Measurements from ENCODE around the gene SLC35D1. TPM values are rescaled to one million over a fixed set of nuclear protein-coding genes. Genes with fewer than 3 reads are reported as not detected.

The SLC35D1 gene
- polyA plus RNA-seq (2013, experiment 1 of 2) = 2.6 TPM
- polyA plus RNA-seq (2013, experiment 2 of 2) = 2.7 TPM

GRCh38 chr1:67053785-67054772 is at the start of gene SLC35D1:
TSS of gene SLC35D1 (minus strand) at chr1:67054148. CDS start at chr1:67054013, 135 bp downstream.
- Histone ChIP-seq H3K9me3 (ENCODE audit: insufficient read depth, low read depth, low read length) (no peaks in the 10 kb centered on the region), H3K9ac (ENCODE audit: low read depth, low read length) (peak within 1 kb of the TSS; percentile 84), H3K4me3 (ENCODE audit: low read length) (peak within 1 kb of the TSS; percentile 94), H3K27me3 (ENCODE audit: insufficient read depth, low read length) (peaks cover 12% of the 10 kb centered on the region; the same call in 1 of the 2 replicates), H3K27ac (ENCODE audit: low read depth, low read length) (peak within 1 kb of the TSS; percentile 90), H3K4me1 (ENCODE audit: insufficient read depth, low read length) (peaks cover 30% of the 10 kb centered on the region), H3K36me3 (ENCODE audit: insufficient read depth, low read length) (peaks cover 13% of the 10 kb centered on the region)
- 2% methylated on average over 73 of the region's 73 CpGs for WGBS

GRCh38 chr1:67103548-67103947 is 49.6 kb upstream of the SLC35D1 start:
- Histone ChIP-seq H3K27ac (ENCODE audit: low read depth, low read length) (no peak overlapping the region), H3K4me1 (ENCODE audit: insufficient read depth, low read length) (no peaks in the 10 kb centered on the region), H3K9me3 (ENCODE audit: insufficient read depth, low read depth, low read length) (no peaks in the 10 kb centered on the region), H3K9ac (ENCODE audit: low read depth, low read length) (no peak overlapping the region), H3K27me3 (ENCODE audit: insufficient read depth, low read length) (no peaks in the 10 kb centered on the region), H3K36me3 (ENCODE audit: insufficient read depth, low read length) (no peaks in the 10 kb centered on the region), H3K4me3 (ENCODE audit: low read length) (no peak overlapping the region)
- WGBS = no CpG with 5 or more reads among the region's 1 CpG

GRCh38 chr1:67100833-67101232 is 46.9 kb upstream of the SLC35D1 start:
- Histone ChIP-seq H3K9me3 (ENCODE audit: insufficient read depth, low read depth, low read length) (no peaks in the 10 kb centered on the region), H3K27ac (ENCODE audit: low read depth, low read length) (no peak overlapping the region), H3K4me3 (ENCODE audit: low read length) (no peak overlapping the region), H3K4me1 (ENCODE audit: insufficient read depth, low read length) (peaks cover 15% of the 10 kb centered on the region), H3K9ac (ENCODE audit: low read depth, low read length) (no peak overlapping the region), H3K36me3 (ENCODE audit: insufficient read depth, low read length) (no peaks in the 10 kb centered on the region), H3K27me3 (ENCODE audit: insufficient read depth, low read length) (no peaks in the 10 kb centered on the region)
- 60% methylated on average over 3 of the region's 3 CpGs for WGBS

- H3K4me1 ChIP-seq (ENCODE audit: insufficient read depth, low read length) = peaks cover 15% of the 10 kb centered on the region
- H3K27ac ChIP-seq (ENCODE audit: low read depth, low read length) = peak overlapping the region; percentile 53; the same call in 1 of the 2 replicates
- no peak overlapping the region for H3K9ac ChIP-seq (ENCODE audit: low read depth, low read length)
- no peaks in the 10 kb centered on the region for H3K36me3 ChIP-seq (ENCODE audit: insufficient read depth, low read length)
- no peaks in the 10 kb centered on the region for H3K27me3 ChIP-seq (ENCODE audit: insufficient read depth, low read length)
- H3K9me3 ChIP-seq (ENCODE audit: insufficient read depth, low read depth, low read length) = no peaks in the 10 kb centered on the region
- H3K4me3 ChIP-seq (ENCODE audit: low read length) = no peak overlapping the region
These were observed 43.4 kb upstream of the SLC35D1 start for GRCh38 chr1:67097305-67097704.

GRCh38 chr1:67094191-67094590 is 40.2 kb upstream of the SLC35D1 start:
- Histone ChIP-seq H3K36me3 (ENCODE audit: insufficient read depth, low read length) (no peaks in the 10 kb centered on the region), H3K27ac (ENCODE audit: low read depth, low read length) (no peak overlapping the region), H3K4me1 (ENCODE audit: insufficient read depth, low read length) (peaks cover 15% of the 10 kb centered on the region), H3K9ac (ENCODE audit: low read depth, low read length) (no peak overlapping the region), H3K27me3 (ENCODE audit: insufficient read depth, low read length) (no peaks in the 10 kb centered on the region), H3K4me3 (ENCODE audit: low read length) (no peak overlapping the region), H3K9me3 (ENCODE audit: insufficient read depth, low read depth, low read length) (0 out of 2 replicates have a peak, but pooled peaks cover 3% of the 10 kb centered on the region)
- WGBS = 94% methylated on average over 2 of the region's 2 CpGs

- no peak overlapping the region for H3K27ac ChIP-seq (ENCODE audit: low read depth, low read length)
- H3K9me3 ChIP-seq (ENCODE audit: insufficient read depth, low read depth, low read length) = 0 out of 2 replicates have a peak, but pooled peaks cover 6% of the 10 kb centered on the region
- 91% methylated on average over 1 of the region's 1 CpG for WGBS
- H3K9ac ChIP-seq (ENCODE audit: low read depth, low read length) = no peak overlapping the region
- no peak overlapping the region for H3K4me3 ChIP-seq (ENCODE audit: low read length)
- H3K4me1 ChIP-seq (ENCODE audit: insufficient read depth, low read length) = no peaks in the 10 kb centered on the region; the same call in 1 of the 2 replicates
- H3K27me3 ChIP-seq (ENCODE audit: insufficient read depth, low read length) = no peaks in the 10 kb centered on the region
- H3K36me3 ChIP-seq (ENCODE audit: insufficient read depth, low read length) = no peaks in the 10 kb centered on the region
These were observed 35.8 kb upstream of the SLC35D1 start for GRCh38 chr1:67089685-67090208.

GRCh38 chr1:67088440-67088839 is 34.5 kb upstream of the SLC35D1 start:
- WGBS = 95% methylated on average over 1 of the region's 1 CpG
- H3K27ac ChIP-seq (ENCODE audit: low read depth, low read length) = no peak overlapping the region

GRCh38 chr1:67085326-67085725 is 31.4 kb upstream of the SLC35D1 start:
- no peaks in the 10 kb centered on the region for H3K4me1 ChIP-seq (ENCODE audit: insufficient read depth, low read length)

More at GRCh38 chr1:67088440-67088839, 34.5 kb upstream of the SLC35D1 start:
- 0 out of 2 replicates have a peak, but pooled peaks cover 6% of the 10 kb centered on the region for H3K9me3 ChIP-seq (ENCODE audit: insufficient read depth, low read depth, low read length)
- no peaks in the 10 kb centered on the region for H3K4me1 ChIP-seq (ENCODE audit: insufficient read depth, low read length)
- no peak overlapping the region for H3K4me3 ChIP-seq (ENCODE audit: low read length)
- H3K9ac ChIP-seq (ENCODE audit: low read depth, low read length) = no peak overlapping the region
- no peaks in the 10 kb centered on the region for H3K36me3 ChIP-seq (ENCODE audit: insufficient read depth, low read length)
- no peaks in the 10 kb centered on the region for H3K27me3 ChIP-seq (ENCODE audit: insufficient read depth, low read length)

GRCh38 chr1:67084765-67085318 is 30.9 kb upstream of the SLC35D1 start:
- Histone ChIP-seq H3K27ac (ENCODE audit: low read depth, low read length) (no peak overlapping the region), H3K9me3 (ENCODE audit: insufficient read depth, low read depth, low read length) (0 out of 2 replicates have a peak, but pooled peaks cover 6% of the 10 kb centered on the region), H3K4me1 (ENCODE audit: insufficient read depth, low read length) (no peaks in the 10 kb centered on the region), H3K4me3 (ENCODE audit: low read length) (no peak overlapping the region), H3K27me3 (ENCODE audit: insufficient read depth, low read length) (no peaks in the 10 kb centered on the region), H3K36me3 (ENCODE audit: insufficient read depth, low read length) (no peaks in the 10 kb centered on the region), H3K9ac (ENCODE audit: low read depth, low read length) (no peak overlapping the region)
- 93% methylated on average over 6 of the region's 9 CpGs for WGBS

More at GRCh38 chr1:67085326-67085725, 31.4 kb upstream of the SLC35D1 start:
- Histone ChIP-seq H3K36me3 (ENCODE audit: insufficient read depth, low read length) (no peaks in the 10 kb centered on the region), H3K4me3 (ENCODE audit: low read length) (no peak overlapping the region), H3K9me3 (ENCODE audit: insufficient read depth, low read depth, low read length) (0 out of 2 replicates have a peak, but pooled peaks cover 6% of the 10 kb centered on the region), H3K27ac (ENCODE audit: low read depth, low read length) (no peak overlapping the region), H3K9ac (ENCODE audit: low read depth, low read length) (no peak overlapping the region), H3K27me3 (ENCODE audit: insufficient read depth, low read length) (no peaks in the 10 kb centered on the region)
- WGBS = 47% methylated on average over 2 of the region's 2 CpGs

- no peak overlapping the region for H3K27ac ChIP-seq (ENCODE audit: low read depth, low read length)
- H3K36me3 ChIP-seq (ENCODE audit: insufficient read depth, low read length) = no peaks in the 10 kb centered on the region
- no peak overlapping the region for H3K9ac ChIP-seq (ENCODE audit: low read depth, low read length)
- H3K27me3 ChIP-seq (ENCODE audit: insufficient read depth, low read length) = no peaks in the 10 kb centered on the region
- no peaks in the 10 kb centered on the region for H3K9me3 ChIP-seq (ENCODE audit: insufficient read depth, low read depth, low read length)
- no peak overlapping the region for H3K4me3 ChIP-seq (ENCODE audit: low read length)
- WGBS = 94% methylated on average over 3 of the region's 3 CpGs
- H3K4me1 ChIP-seq (ENCODE audit: insufficient read depth, low read length) = no peaks in the 10 kb centered on the region
These were observed 24.3 kb upstream of the SLC35D1 start for GRCh38 chr1:67078291-67078690.

GRCh38 chr1:67077593-67077992 is 23.6 kb upstream of the SLC35D1 start:
- Histone ChIP-seq H3K9me3 (ENCODE audit: insufficient read depth, low read depth, low read length) (no peaks in the 10 kb centered on the region), H3K4me3 (ENCODE audit: low read length) (no peak overlapping the region), H3K27ac (ENCODE audit: low read depth, low read length) (no peak overlapping the region), H3K4me1 (ENCODE audit: insufficient read depth, low read length) (no peaks in the 10 kb centered on the region), H3K27me3 (ENCODE audit: insufficient read depth, low read length) (no peaks in the 10 kb centered on the region), H3K9ac (ENCODE audit: low read depth, low read length) (no peak overlapping the region), H3K36me3 (ENCODE audit: insufficient read depth, low read length) (no peaks in the 10 kb centered on the region)
- WGBS = 97% methylated on average over 1 of the region's 1 CpG
